Measurements from ENCODE around the gene C1orf167. TPM values are rescaled to one million over a fixed set of nuclear protein-coding genes. Genes with fewer than 3 reads are reported as not detected.

C1orf167 gene
- polyA plus RNA-seq, 1 of the 3 experiments (the other 2 are of a cell fraction), result 0.10 TPM

GRCh38 chr1:11719313-11720032 is 42.5 kb upstream of the C1orf167 start (continued):
- TF ChIP-seq TEAD4 (IDR thresholded peaks at IDR 0.05; ENCODE audit: borderline replicate concordance, insufficient read depth) (no peak), PBX3 (IDR thresholded peaks at IDR 0.05) (no peak), USF1 (IDR thresholded peaks at IDR 0.05; ENCODE audit: borderline replicate concordance, low read depth) (no peak), TCF12 (IDR thresholded peaks at IDR 0.05) (no peak), FOXJ3 (CRISPR knock-in tag; IDR thresholded peaks at IDR 0.05) (no peak), IRF3 (IDR thresholded peaks at IDR 0.05; ENCODE audit: low read depth, low read length) (no peak), NRF1 (IDR thresholded peaks at IDR 0.05; ENCODE audit: low read depth, low read length) (no peak), RAD21 (IDR thresholded peaks at IDR 0.05; ENCODE audit: low read length) (peak; percentile 93)

- Histone ChIP-seq H3K4me2 (peak overlapping the region; percentile 83; the same call in 1 of the 2 replicates), H4K20me1 (ENCODE audit: insufficient read depth) (no peaks in the 10 kb centered on the region), H3K9me2 (no peaks in the 10 kb centered on the region), H3K79me2 (ENCODE audit: insufficient read depth) (no peaks in the 10 kb centered on the region), H3K4me3 (ENCODE audit: low read depth in 2 of 2, low read length in 1 of 2) (peak overlapping the region in 1 of 2 experiments; percentile 36; a peak in 1 of 4 replicates), H3K36me3 (replicated peaks in 1 of 2; ENCODE audit: control insufficient read depth in 1 of 2, insufficient read depth in 2 of 2, low read length in 1 of 2) (no peaks in the 10 kb centered on the region), H2AFZ (ENCODE audit: low read depth) (0 out of 2 replicates have a peak overlapping the region, but pooled peaks have one; percentile 53), H3F3A (replicated peaks; ENCODE audit: insufficient read depth) (no peaks in the 10 kb centered on the region), H3K27ac (ENCODE audit: low read depth in 2 of 2, low read length in 1 of 2) (no peak overlapping the region), H3K9ac (no peak overlapping the region), H3K4me1 (ENCODE audit: control insufficient read depth in 1 of 2, insufficient read depth in 2 of 2, low read depth in 1 of 2, low read length in 1 of 2) (peaks cover 0 to 4% of the 10 kb centered on the region in 2 experiments; a peak in 1 of 4 replicates), H3K27me3 (ENCODE audit: insufficient read depth) (no peaks in the 10 kb centered on the region; the same call in 1 of the 2 replicates), H3K9me3 (no peaks in the 10 kb centered on the region)
- TF ChIP-seq ZBTB33 (IDR thresholded peaks at IDR 0.05; ENCODE audit: borderline replicate concordance, low read depth), result no peak
- no peak for TF ChIP-seq SMC3 (IDR thresholded peaks at IDR 0.05; ENCODE audit: low read depth, low read length)
- TF ChIP-seq CHD2 (IDR thresholded peaks at IDR 0.05; ENCODE audit: low read length, partially characterized antibody), result no peak
- TF ChIP-seq YY1 (IDR thresholded peaks at IDR 0.05; ENCODE audit: low read depth), result no peak
- POLR2A ChIA-PET, result interaction anchor here (1.0 to 1.4 kb wide), 2 partner anchors 56 to 70 kb away, joined by 5 read pairs; partner anchors contain the start of gene FBXO6
- CTCF ChIA-PET, result interaction anchor here (0.6 to 8.6 kb wide), 43 partner anchors 9 to 682 kb away, joined by 3 to 205 read pairs (median 5); partner anchors contain the start of genes AGTRAP, CLCN6, DISP3 and FBXO2
- no peak for DNase-seq
- WGBS (ENCODE audit: low lambda C conversion rate), result 39% methylated on average over 11 of the region's 12 CpGs
Observed at GRCh38 chr1:11720033-11720376, 42.0 kb upstream of the C1orf167 start.

Data from SK-N-SH (cell line).